Activated CD4-positive, alpha-beta T cell treated with anti-CD3 and anti-CD28 coated beads for 24 hours (primary cell): ENCODE results near the gene MLLT11.
A peak's percentile ranks its signal among the peaks of the same experiment; 100 is the strongest.

Source experiments
- DNase-seq, 2 donors: peaks; one replicate each; pipeline ENCODE4 v3.0.0-alpha.2; 2020; ENCODE audit warnings: low read depth in 2 of 2

Gene MLLT11, protein sequence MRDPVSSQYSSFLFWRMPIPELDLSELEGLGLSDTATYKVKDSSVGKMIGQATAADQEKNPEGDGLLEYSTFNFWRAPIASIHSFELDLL

DNA sequence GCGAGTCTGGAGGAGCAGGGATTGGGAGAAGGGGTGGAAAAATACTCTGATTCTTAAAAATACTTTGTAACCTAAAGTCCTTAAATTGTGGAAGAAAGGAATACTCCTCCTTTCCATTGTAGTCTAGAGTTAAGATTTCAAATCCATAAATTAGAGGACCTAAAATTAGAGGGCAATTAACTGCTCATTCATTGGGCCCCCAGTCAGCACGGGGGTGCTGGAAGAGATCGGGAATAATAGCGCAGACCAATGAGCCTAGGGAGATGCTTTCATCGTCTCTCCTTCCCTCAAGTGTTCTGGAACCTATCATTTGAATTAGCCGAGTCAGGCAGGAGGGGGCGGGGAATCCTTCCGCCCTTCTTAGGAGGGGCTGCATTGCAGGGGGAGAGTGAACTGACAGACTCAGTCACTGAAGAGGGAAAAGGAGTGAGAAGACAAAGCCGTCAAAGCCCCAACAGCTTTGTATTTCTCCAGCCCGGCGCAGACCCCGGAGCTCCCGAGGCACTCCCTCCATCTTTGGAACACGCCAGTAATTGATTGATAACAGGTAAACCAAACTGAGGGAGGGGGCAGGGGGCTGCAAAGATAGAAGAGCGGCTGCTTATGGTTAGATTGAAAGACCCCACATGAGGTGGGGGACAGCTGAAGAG is at the start of gene MLLT11:
Gene MLLT11 (plus strand): TSS at position 391 of the 650 bp plus-strand sequence. CDS start 6,828 bp downstream, outside the sequence.
- no peak for DNase-seq

DNA sequence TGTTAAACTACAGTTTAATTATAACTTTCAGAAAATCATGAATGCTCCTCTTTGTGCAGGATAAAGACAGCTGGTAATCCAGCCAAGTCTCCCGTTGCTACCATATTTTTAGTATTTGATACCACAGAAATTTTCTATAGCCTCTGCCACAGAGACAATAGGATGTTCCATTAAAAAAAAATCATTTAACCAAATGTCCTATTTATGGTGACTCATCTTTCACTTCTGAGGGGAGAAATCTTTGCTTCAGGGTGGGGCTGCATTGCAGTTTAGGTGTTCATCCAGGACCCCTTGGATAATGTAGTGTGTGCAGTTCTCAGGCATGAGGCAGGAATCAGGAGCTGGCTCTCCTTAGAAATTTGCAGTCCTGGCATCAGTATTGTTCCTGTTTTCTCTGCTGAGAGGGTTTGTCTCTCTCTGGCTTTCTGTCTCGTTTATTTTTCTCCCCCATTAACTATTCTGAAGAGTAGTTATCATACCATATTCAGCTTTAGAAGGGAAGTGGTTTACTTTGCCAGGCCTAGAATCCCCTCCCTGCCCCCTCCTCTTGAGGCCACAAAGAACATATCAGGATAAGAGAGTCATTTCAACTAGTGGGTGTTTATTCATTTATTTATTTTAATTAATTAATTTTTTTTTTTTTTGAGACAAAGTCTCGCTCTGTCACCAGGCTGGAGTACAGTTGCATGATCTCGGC is 48.9 kb upstream of the MLLT11 start:
- no peak for DNase-seq

DNA sequence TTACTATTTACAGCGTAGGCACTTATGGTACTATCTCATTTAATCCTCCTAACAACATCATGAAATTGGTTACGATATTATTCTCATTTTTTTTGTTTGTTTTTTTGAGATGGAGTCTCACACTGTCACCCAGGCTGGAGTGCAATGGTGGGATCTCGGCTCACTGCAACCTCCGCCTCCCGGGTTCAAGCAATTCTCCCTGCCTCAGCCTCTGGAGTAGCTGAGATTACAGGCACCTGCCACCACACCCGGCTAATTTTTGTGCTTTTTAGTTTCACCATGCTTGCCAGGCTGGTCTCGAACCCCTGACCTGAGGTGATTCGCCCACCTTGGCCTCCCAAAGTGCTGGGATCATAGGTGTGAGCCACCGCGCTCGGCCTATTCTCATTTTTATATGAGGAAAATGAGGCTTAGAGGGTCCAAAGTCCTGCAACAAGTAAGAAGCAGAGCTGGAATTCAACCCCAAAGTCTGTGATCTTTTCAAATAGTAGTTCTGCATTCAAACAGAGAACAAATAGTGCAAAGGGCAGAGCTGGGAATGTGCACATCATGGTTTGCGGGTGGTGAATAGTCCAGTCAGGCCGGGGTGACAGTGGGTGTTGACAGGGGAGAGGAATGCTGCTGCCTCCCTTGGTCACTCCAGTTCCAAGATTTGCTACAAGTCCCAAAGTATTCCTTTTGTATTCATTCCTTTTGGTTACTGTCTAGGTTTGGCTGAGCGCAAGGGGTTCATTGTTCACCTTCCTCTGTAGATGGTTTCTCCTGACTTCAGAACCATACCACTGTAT is 47.3 kb upstream of the MLLT11 start:
- no peak for DNase-seq

DNA sequence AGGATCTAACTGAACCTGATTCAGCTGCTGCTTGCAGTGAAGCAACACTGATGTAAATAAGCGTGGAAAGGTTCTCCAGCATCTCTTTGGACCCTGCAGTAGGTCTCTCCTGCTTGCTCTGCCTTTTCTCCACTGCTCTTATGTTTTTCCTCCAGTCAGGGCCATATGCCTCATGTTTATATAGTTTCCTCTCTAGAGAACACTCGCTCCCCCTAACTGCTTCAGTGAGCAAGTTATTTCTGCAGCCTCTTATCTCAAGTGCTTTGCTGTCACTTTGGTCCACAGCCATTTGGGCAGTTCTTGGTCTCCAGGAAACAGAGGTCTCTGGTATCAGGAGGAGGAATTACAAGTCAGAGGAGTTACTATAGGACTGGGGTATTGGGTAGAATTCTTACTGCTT is 46.7 kb upstream of the MLLT11 start:
- DNase-seq: no peak

DNA sequence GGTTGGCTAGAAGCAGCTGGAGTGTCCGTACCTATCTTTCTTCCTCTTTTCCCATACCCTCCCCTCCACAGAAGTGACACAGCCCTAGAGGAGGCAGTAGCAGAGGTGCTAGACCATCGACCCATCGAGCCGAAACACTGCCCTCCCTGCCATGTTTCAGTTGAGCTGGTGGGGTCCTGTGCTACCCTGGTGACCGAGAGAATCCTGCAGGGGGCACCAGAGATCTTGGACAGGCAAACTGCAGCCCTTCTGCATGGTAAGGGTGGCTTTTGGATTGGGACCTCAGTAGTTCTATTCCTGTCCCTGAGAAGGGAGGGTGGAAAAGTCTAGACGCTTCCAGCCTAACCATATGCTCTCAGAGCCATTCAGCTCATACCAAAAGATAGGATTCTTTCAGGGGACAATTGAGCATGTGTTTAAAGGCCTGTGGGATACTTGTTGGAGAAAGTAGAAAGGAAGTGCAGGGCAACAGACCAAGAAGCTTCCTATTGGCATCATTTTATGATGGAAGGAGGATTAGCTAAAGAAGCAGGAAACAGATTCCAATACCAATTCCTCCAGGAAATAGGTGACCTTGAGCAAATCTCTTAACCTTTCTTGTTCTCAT is 35.6 kb upstream of the MLLT11 start:
- peak; percentile 74 to 78 for DNase-seq

DNA sequence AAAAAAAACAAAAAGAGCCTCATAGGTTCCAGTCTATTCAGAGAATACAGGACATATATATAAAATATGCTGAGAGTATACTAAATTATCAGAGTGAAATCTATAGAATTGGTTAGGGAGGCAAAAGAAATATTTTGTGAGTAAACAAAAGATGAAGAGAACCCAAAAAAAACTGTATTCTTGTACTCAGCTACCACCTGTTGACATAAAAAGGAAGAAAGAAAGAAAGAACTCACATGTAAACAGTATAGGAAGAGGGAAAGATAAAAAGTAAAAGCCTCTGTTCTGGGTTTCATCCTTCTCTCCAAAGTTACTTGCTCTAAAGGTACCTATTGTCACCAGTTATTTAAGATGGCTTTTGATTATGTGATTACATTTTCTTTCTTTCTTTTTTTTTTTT is 33.7 kb upstream of the MLLT11 start:
- DNase-seq: no peak

DNA sequence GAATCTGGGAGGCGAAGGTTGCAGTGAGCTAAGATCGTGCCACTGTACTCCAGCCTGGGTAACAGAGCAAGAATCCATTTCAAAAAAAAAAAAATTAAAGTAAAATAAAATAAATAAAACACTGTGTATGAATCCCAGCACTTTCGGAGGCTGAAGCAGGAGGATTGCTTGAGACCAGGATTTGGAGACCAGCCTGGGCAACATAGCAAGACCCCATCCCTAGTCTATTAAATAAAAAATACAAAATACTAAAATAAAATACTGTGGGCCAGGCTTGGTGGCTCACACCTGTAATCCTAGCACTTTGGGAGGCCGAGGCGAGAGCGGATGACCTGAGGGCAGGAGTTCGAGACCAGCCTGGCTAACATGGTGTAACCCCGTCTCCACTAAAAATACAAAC is 28.0 kb upstream of the MLLT11 start:
- no peak for DNase-seq

DNA sequence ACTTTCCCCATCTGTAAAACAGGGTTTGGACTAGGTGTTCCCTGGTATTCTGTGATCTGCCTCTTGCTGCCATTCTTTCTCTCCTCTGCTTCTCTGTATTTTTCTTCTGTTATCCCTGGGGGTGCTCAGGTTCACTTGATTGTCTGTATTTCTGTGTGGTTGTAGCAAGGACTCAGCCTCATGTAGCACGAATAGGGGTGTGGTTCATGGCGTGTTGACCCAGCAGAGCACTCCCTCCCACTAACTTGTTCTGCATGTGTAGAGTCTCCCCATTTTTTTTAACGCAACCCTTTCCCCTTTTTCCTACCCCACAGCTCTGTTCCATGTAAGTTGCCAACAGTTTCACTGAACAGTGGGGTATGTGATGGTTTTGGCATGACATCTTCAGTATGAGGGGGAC is 25.0 kb upstream of the MLLT11 start:
- DNase-seq: no peak

DNA sequence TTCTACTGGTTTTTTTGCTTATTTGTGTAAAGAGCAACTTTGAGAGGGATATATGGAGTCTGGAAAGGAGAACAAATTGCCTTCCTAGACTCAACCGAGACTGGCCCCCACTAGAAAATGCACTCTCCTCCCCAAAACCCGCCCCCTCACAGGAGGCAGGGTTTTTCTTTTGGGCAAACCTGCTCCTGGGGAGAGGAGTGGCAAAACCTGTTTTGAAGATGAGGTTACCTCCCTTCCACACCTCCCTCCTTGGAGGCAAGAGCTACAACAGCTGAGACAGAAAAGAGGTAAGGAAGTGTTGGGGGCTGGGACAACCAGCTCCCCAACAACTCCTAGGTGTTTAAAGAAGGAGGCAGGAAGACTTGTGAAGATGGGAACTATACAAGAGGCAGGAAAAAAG is 23.8 kb upstream of the MLLT11 start, which contains the start of gene BNIPL:
Gene BNIPL (plus strand): TSS at position 231 of the 400 bp plus-strand sequence. CDS start 140 bp downstream, at position 371.
- DNase-seq: no peak

DNA sequence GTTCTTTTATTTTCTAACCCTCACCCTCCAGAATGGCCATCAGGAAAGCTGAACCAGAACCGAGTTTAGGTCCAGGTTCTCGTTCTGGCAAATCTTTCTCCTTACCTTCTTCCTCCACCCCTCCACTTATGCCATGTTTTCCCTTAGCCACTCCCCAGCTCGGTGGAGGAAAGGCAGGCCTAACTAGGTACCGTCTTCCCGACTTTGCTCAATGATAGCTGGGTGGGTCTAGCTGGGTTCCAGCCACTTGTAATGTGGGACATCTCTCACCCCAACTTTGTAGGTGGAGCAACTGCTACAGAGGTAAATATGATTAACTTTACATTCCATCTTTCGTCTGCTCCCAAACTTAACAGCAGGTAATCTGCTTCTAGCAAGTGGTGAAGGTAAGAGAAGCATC is 23.2 kb upstream of the MLLT11 start:
- no peak for DNase-seq

DNA sequence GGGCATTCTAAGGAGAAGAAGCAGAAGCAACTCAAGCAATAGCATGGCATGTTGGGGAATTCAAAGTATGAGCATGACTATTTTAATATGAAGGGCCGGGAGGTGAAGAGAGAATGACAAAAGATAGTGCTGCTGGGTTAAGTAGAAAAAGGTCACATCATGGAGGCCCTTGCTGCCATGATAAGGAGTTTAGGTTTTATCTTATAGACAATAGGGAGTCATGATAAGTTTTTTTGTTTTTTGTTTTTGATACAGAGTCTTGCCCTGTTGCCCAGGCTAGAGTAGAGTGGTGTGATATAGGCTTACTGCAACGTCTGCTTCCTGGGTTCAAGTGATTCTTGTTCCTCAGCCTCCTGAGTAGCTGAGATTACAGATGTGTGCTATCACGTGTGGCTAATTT is 20.7 kb upstream of the MLLT11 start:
- DNase-seq: no peak

DNA sequence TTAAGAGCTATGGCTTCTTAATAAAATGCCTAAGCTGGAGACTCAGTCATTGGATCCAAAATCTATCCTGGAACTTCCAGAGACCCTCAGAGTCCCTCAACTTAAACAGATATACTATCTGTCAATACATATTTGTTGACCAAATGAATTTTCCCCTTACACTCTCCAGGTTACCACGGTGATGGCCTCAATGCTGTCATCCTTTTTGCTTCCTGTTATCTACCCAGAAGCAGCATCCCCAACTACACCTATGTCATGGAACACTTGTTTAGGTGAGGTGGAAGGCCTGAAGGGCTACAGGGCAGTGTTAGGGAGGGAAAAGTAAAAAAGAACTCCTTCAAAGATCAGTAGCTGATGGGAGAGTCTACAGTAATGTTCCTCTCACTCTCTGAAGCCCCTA is 17.0 kb upstream of the MLLT11 start:
- no peak for DNase-seq

DNA sequence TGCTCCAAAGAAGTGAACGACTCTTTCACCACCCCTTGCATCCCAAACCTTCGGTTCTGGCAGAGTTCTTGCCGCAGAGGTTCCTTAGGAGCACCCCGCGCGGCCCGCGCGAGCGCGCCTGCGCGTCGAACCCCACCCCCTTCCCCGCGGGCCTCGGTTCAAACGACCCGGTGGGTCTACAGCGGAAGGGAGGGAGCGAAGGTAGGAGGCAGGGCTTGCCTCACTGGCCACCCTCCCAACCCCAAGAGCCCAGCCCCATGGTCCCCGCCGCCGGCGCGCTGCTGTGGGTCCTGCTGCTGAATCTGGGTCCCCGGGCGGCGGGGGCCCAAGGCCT is 12.6 kb upstream of the MLLT11 start, which contains the start of gene C1orf56:
Gene C1orf56 (plus strand): TSS at position 161 of the 334 bp plus-strand sequence. CDS start 97 bp downstream, at position 258.
- no peak for DNase-seq

DNA sequence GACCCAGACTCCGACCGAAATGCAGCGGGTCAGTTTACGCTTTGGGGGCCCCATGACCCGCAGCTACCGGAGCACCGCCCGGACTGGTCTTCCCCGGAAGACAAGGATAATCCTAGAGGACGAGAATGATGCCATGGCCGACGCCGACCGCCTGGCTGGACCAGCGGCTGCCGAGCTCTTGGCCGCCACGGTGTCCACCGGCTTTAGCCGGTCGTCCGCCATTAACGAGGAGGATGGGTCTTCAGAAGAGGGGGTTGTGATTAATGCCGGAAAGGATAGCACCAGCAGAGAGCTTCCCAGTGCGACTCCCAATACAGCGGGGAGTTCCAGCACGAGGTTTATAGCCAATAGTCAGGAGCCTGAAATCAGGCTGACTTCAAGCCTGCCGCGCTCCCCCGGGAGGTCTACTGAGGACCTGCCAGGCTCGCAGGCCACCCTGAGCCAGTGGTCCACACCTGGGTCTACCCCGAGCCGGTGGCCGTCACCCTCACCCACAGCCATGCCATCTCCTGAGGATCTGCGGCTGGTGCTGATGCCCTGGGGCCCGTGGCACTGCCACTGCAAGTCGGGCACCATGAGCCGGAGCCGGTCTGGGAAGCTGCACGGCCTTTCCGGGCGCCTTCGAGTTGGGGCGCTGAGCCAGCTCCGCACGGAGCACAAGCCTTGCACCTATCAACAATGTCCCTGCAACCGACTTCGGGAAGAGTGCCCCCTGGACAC is 12.1 kb upstream of the MLLT11 start:
- DNase-seq: no peak

DNA sequence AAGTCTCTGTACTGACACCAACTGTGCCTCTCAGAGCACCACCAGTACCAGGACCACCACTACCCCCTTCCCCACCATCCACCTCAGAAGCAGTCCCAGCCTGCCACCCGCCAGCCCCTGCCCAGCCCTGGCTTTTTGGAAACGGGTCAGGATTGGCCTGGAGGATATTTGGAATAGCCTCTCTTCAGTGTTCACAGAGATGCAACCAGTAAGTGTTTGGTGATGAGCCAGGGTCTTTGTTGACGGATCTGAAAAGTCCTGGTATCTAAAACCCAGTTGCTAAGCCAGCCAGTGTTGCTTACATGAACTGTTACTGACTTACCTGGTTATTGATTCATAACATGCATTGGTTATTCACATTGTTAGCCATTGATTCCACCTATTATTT is 11.6 kb upstream of the MLLT11 start:
- no peak for DNase-seq

DNA sequence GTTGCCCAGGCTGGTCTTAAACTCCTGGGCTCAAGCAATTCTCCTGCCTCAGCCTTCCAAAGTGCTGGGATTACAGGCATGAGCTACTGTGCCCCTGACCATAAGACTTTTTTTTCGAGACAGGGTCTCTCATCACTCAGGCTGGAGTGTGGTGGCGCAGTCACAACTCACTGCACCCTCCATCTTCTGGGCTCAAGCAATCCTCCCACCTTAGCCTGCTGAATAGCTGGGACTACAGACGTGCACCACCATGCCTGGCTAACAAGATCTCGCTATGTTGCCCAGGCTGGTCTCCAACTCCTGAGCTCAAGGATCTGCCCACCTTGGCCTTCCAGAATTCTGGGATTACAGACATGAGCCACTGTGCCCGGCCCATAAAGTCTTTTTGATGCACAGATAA is 10.7 kb upstream of the MLLT11 start:
- no peak for DNase-seq

DNA sequence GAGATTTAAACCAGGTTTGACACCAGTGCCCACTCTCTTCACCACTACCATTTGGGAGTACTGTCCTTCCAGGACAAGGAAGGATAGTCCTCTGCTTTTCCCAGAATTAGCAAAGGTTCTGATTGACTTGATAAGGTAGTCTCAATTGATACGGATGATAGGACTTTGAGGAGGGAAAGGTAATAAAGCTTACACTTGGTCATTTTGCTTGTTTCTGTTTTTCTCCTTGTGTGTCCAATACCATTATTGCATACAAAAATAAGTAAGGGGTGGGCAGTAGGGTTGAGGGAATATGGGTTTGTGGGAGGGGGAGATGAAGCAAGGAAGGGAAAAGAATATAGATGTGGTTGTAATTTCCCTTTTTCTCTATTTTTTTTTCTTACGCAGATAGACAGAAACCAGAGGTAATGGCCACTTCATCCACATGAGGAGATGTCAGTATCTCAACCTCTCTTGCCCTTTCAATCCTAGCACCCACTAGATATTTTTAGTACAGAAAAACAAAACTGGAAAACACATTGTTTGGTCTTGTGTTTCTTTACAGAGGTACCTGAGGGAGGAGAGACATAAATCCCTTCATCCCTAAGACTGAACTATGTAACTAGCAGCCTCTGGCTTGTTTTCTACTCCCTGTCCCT is 10.0 kb upstream of the MLLT11 start:
- DNase-seq: no peak

DNA sequence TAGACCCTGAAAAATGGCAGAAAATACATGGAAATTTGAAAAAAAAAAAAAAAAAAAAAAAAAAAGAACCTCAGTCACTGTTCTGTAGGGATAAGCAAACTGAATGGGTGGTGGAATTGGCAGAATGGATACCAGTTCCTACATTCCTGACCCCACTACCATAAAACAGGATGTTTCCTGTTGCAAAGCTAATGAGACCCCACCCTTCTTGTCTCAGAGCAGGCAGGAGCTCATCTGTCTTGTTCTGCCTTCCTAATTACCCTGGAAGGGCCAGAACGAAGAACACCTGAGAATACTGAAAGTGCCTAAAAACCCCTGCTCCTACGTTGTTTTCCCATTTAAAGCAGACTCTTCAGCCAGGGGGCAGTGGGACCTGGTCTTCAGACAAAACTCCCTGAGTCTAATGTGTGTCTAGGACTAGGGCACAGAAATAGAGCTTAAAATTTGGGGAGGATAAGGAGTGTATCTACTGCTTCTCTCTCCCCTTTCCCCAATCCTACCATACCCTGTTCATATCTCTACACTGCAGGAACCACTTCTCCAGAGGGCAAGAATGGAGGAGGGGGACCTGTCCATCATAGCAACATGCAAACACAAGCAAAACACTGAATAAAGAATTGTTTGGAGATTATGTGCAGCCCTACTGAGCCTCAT is 8.7 kb upstream of the MLLT11 start:
- DNase-seq: no peak

DNA sequence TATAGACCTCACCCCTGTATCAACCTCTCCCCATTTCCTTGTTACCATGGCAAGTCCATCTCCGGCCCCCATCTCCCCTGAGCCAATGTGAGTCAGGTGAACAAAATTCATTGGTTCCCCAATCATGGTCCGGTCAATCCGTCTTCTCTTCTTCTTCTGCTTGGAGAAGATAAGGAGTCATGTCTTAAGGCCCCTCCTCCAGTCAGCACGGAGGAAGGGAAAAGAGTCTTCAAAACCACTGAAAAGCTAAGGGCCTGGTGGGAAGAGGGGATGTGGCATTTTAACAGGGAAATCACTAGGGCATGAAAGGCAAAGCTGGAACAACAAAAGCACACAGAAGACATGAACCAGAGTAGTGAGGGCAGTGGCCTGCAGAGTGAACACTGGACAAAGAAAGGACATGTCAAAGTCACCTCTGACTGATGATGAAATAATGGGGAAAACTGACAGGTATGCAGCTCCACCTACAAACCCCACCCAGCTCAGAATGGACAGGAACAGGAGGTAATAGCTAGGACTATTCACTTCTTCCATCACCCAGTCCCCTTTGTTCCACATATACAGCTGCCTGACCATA is 5.1 kb upstream of the MLLT11 start:
- no peak for DNase-seq

DNA sequence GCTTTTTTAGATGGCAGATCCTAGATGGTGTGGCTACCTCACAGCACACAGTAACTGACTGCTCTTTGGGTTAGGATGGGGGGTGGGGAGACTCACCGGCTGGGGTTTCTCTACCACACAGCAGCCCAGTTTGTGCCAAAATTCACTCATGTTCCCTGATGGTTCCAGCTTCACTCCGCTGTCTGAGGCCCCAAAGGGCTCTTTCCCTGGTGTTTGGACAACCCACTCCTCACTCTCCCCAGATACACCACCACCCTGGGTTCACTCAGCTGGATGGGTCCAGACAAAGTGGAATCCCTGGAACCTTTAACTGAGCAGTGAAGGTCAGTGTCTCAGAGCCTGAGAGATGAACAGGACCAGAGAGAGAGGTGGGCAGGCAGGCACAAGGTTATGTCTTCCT is 4.6 kb upstream of the MLLT11 start:
- DNase-seq: no peak
